ENCODE results near the gene LZIC.

The LZIC gene

DNA sequence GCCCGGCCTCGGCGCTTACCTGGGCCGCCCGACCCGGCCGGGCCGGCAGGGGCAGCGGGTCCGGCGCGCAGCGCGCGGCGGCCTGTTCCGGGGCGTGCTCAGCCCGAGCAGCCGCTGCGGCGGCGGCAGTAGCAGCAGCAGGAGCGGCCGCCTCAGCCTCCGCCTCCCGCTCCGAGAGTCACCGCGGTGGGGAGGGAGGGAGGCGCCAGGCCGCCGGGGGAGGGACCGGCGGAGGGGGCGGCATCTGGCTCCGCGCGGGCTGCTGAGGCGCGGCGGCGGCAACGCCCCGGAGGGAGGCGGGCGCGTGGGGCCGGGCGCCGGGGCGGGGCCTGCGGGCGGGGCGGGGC, 33.1 kb downstream of the LZIC start, which contains the start of gene CTNNBIP1:
CTNNBIP1 (minus strand) TSS at position 194 of the 347 bp plus-strand sequence. CDS start 38,205 bp downstream, outside the sequence.
- DNase-seq = no peak

DNA sequence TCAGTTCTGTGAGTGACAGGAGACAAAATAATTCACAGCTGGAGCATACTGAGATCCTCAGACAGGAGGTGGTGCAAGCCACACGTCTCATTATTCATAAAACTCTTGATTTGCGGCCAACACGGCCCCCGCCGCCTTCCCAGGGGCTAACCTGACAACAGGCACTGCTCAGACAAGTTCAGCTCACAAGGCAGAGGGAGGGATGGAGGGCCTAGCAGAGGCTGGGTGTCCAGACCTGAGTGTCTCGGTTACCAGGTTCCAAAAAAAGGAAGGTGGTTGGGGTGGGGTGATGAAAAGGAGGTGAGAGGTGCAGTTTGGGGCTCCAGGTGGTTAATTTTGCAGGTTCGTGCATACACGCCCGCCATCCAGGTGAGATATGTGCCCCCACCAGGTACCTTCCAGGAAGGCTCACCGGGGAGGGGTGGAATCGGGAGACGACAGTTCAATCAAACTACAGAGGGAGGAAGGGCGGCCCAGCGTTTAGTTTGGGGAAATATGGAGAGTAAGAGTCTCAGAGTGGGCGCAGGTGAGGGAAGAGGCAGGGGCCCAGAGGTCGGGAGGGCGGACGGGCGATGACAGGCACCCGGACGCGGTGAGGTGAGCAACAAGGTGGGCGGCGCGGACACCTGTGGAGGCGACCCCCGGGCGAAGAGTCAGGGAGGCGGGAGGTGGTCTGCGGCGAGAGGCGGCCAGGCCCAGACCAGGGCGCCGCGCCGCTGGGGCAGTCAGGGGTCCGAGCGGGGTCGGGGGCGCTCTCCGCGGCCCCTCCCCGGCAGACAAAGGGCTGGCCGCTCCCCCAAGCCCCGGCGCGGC, 33.8 kb downstream of the LZIC start:
- DNase-seq = no peak

DNA sequence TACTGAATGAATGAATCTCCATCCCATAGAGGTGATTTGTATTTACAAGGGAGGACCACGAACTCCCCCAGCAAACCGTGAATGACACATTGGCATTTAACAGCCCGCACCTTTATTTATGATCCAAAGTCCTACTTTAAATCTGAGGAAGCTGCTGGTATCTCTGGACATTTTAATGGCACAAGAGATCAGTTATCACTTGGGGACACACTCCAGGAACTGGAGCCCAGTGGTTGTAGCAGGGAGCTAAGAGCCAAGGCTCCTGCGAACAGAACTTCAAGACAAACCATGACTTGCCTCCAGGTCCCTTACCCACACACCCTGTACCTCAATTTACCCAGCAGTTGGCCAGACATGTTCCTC, 34.3 kb downstream of the LZIC start:
- no peak for DNase-seq

DNA sequence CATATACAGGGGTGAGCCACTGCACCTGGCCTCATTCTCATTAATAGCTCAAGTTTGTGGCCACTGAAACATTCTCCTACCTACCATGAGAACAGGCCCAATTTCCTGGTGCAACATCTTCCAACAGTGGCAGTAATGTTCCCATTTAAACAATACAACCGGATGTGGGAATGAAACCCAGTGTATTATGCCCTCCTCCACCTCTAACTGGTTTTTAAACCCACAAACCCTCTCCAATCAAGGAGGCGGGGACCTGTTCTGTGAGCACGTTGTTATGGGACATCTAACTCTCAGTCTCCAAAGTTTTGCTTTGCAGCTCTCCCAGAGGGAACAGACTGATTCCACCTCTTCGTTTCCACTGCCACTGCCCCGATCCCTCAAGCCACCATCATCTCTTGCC, 35.8 kb downstream of the LZIC start:
- DNase-seq = no peak

DNA sequence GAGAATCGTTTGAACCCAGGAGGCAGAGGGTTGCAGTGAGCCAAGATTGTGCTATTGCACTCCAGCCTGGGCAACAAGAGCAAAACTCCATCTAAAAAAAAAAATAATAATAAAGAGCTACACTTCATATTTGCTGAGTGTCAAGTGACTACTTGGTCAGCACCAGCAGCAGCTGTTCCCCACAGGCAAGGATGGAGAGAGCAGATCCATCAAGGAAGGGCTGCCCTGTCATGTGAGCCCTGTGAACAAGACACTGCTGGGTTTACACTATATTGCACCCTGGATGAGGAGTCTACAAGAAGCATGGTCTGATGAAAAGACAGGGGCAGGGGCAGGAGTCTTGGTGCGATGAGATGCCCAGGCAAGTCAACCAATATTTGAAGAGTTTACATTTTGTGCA, 36.7 kb downstream of the LZIC start:
- no peak for DNase-seq

DNA sequence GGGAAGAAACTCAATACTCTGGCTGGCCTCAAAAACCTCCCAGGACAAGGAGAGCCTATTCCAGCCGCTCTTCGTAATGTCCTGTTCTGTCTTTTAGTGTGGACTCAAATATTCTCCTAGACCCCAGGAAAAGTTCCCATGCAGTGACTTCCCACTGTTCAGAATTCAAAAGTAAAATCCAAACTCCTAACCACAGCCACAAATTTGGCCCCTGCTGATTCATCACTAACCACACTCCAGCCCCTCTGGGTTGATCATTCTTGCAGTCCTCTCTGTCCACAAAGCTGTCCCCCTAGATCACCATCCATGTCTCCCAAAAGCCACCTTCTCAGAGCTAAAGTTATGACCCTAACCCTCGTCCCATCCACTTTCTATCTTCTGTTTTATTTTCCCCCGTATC, 38.2 kb downstream of the LZIC start:
- no peak for DNase-seq

DNA sequence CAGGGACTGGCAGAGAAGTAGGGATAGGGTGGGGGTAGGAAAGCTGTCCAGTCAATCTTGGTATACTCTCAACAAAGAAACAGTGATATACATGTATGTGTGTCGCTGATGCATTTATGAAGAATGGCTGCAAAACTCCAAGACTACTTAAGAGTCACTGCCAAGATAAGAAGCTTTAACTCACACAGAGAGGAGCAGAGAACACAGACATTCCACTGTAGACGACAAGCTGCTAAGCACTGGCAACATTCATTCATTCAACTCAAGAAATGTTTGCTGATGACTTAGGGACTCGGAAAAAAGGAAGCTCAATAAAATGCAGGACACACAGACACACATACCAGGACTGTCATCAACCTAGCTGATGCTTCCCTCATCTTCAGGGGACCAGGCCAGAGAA, 38.6 kb downstream of the LZIC start:
- no peak for DNase-seq

DNA sequence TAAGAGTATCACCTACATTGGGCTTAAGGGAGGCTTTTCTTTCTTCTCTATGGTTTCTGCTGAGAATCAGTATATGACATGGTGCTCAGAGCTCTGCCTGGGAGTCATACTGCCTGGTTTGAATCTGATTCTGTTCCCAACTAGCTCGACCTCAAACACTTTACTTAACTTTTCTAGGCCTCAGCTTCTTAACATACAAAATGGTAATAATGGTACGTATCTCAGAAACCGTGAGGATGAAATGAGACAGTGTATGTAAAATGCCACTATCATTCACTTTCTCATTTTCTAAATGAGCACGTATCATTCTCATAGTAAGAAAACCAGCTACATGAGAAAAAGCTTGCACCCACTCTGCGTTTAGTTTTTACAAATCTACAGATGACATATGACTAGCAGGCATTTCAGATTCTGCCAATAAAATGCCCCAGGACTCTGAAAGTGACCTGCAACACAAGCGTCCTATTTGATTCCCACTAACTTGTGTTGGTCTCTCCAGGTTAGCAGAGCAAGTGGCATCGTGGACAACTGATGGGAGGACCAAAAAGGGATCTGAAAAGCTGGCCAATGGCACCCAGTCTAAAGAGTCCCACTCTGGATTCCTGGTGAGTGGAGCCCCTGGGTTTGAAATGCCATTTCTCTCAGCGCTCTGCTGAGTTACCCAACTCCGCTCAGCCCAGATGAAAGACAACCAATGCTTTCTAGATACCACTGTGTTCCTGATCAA, 39.2 kb downstream of the LZIC start:
- DNase-seq = no peak

DNA sequence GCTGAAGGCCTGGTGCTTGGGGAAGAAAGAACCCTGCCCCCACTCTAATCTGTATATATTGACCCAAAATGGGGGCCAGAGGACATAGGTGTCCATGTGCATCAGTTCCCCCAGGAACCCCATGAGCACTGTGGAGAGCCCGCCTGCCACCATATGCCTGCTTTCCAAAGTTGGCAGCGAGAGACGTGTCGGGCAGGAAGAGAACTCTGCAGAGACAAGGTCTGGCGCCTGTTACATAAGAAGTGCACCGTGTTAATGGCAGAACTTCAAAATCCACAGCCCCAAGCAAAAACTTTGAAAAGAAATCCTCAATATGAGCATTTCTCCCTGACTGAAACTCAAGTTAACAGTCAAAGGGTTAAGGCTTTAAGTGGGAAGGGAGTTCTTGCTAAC, 41.1 kb downstream of the LZIC start:
- DNase-seq = no peak

DNA sequence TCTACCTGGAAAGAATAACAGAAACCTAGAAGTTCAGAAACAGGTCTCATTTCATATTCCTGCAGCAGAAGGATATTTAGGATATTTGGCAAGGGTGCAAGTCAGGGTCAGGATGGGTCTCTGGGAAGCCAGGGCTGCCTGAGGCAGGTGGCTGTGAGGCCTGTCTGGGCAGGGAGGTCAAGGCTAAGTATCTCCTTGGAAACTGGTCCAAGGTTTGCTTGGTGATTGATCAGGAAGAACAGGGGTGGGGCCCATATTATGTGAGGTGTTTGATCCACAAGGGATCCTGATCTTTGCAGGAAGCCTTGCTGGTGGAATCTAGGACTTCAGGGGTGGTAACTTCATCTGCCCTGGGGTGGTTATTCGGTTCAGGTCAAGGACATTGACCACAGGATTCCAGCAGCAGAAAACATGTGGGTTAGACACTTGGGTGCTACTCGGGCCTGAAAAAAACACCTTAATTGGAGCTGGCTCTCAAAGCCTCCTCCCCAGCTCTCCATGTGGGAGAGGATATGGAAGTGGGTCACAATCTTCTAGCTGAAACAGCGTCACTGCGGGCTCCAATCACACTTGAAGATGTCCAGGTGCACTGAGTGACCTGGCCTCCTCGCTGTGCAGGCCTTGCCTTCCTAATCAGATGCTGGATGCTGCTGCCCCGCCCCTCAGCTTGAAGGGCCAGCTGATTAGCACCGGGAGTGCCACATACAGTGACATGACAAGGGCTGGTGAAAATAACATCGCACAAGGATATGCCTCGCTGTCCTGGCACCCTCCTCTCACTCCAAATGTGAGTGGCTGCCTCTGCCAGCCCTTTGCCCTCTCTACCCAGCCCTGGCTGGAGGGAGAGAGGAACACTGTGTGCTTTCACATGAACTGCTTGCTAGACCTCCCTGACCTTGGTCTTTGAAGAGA, 41.8 kb downstream of the LZIC start:
- DNase-seq = no peak

DNA sequence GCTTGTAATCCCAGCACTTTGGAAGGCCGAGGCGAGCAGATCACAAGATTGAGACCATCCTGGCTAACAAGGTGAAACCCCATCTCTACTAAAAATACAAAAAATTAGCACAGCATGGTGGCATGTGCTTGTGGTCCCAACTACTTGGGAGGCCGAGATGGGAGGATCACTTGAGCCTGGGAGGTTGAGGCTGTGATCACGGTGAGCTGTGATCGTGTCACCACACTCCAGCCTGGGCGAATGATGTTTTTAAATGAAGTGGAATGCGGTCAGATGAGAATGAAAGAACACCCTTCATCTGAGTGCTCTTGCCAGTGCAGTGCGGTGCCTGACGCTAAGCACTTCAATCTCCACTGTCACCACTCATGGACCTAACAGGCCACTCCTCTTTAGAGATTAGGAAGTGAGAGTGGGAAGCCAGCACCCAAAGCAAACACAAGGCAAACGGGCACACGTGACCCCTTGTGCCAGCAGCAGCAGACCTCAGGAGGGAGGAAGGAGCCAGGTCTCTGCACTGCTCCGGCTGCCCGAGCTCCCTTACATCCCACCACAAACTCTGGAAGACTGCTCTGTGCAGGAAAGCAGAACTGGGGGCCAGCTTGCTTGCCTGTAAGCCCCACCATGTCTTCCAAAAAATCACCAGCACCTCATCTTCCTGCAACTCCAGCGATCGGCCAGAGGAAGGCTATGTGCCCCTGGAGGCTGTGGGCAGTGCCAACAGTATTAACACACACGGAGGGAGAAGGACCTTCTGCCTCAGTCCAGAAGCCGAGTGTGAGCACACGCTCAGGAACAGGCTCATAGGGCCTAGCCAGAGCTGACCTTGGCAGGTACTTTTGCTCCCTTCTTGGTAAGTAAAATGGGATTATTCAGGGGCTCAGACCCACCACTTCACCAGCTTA, 42.8 kb downstream of the LZIC start:
- DNase-seq = no peak

DNA sequence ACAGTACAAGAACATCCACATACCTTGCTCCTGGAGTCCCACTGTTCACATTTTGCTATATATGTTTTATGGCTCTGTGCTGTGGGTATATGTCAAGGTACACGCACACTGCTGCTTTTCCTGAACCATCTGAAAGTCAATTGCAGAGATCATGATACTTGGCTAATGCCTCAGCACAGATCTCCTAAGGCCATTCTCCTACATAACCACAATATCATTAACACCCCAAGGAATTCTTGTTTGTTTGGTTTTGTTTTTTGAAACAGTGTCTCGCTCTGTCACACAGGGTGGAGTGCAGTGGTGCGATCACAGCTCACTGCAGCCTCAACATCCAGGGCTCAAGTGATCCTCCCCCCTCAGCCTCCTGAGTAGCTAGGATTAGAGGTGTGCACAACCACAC, 49.1 kb downstream of the LZIC start:
- no peak for DNase-seq

DNA sequence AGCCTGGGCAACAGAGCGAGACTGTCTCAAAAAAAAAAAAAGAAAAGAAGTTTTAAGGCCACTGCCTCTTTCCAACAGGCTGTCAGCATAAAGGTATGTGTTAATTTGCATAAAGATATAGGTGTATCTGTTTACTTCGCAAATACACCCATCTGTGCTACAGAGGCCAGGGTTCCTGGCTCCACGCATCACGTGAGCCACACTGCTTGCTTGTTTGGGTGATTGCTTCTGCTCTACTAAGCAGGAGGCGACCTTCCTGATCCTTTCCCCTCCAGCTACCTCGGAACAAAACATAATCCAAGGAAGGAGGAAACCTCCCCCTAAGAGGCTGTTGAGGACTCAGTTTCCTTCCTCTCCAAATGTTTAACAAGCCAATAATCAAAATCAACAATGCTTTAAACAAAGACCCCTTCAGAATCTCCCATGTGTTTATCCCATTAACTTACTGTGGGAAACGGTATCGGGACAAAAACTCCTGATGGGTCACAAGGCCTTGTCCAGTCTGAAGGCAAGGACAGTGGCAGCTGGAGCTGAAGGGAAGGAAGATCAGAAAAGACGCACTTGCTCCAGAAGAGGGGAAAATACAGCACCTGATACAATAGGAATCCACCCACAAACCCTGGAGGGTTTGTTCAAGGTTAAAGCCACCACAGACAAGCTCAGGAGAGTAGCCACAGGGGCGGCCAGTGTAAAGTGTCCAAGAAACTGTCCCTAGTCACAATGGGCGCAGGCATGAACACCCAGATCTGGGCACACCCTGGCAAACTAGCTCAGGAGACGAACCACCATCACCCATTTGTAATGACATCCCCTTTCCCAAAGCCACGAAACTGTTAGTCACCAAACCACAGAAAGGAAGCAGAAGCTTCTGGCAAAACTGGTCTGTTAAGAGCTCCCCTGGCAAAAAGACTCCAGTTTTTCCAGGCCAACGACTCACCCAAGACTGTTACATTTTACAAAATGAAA, 50.3 kb downstream of the LZIC start:
- DNase-seq = no peak

DNA sequence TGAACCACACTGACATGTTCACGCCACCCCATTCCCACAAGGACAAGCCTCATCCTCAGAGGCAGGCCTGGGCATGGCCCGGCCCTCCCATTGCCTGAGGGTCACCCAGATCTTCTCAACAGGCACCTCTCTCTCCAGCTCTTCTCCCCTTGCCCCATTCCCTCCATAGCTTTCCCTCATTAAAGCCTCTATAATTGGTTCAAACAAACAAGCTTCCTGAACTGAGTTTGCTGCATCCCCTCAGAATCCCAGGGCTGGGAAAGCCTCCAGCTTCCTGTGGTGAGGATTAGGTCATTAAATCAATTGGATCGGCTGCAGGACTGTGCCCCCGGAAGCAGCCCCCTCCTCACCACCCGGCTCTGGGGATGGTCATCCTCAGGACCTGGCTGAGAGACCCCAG, 52.0 kb downstream of the LZIC start:
- no peak for DNase-seq

DNA sequence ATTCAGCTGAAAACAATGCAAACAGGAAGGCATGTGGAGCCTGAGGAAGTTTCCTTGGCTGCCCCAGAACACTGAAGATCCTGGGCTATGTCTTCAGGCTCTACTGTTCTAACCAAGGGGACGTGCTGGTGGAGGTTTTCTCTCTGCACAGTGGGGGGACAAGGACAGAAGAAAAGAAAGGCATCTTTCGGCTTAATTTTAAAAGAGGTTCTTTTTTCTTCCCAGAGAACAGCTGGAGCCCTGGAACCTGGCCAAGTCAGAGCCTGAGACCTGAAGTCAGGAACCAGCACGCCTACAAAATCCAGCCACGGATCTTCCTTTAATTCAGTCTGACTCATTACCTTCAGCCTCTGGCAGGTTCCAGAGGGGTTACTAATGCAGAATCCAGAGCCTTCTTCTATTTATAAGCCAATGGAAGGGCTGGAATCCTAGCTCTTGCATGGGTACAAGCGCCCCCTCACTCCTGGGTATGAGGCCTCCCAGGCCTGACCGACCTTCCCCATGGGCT, 52.9 kb downstream of the LZIC start:
- no peak for DNase-seq

DNA sequence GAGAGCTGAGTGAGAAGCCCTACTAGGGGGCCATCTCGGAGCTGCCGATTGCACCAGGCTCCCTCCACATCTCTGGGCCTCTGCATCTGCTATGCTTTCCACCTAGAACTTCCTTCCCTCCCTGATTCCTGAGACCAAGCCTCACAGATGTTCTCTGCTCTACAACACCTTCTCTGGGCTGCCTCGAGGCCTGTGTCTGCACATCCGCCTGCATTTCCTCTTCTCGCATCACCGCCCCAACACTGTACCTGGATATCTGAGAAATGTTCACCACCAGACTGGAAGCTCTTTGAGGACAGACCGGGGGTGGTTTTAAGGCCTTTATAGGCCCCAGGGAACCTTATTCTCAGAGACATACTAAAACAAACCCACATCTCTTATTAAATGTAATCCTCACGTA, 53.8 kb downstream of the LZIC start:
- no peak for DNase-seq

DNA sequence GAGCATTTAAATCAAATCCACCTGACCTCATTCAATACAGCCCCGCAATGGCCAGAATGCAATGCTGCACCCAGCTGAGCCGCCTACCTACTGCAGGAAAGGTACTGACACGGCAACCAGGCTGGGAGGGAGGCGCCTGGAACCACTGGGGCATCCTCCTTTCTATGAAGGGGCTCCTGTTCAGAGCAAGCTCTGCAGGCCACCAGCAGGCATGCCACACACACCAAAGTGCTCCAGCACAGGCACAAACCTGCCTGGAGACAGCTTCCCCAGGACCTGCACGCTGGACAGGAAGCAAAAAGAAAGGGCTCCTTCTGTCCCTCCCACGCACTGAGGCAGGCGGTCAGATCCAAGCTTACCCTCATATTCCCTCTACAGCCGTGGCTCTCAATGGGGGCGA, 54.3 kb downstream of the LZIC start:
- DNase-seq = no peak

DNA sequence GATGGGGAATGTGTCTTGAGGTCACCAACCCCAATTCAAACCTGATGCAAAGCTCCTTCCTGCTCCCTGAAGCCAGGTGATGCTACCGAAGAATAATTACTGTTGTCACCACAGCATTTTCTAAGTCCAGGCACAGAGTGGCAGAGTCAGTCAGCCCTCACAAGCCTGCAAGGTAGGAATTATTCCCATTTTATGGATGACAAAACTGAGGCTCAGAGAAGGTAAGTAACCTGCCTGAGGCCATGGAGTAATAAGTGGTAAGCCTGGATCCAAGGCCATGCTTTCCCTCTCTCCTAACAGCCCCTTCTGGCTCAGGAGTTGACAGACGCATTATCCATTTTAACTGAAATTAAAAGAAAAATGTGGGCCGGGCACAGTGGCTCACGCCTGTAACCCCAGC, 56.1 kb downstream of the LZIC start:
- DNase-seq = no peak

DNA sequence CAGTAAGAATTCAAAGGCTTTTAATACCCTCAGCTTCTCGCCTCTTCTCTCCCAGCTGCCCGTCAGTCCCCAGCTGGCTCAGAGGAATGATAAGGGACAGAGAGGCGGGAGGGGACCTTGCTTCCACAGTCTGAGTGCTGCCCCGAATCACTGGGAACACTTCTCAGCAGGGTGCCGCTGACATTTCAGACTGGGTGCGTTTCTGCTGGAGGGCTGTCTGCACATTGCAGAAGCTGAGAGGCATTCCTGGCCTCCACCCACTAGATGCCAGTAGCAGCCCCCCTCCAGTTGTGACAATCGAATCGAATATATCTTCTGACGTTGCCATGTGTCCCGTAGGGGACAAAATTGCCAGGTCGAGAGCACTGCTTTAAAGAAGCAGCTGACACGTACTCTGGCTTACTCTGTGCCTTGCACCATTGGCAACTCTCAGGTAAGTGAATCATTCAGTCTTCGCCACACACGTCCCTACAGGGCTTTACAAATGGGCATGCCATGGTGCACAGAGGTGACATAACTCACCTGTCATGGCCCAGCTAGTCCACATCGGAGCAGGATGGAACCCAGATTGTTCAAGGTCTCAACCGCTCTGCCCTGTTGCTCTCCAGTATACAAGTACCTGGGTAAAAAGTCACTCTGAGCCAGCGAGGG, 57.0 kb downstream of the LZIC start:
- no peak for DNase-seq

DNA sequence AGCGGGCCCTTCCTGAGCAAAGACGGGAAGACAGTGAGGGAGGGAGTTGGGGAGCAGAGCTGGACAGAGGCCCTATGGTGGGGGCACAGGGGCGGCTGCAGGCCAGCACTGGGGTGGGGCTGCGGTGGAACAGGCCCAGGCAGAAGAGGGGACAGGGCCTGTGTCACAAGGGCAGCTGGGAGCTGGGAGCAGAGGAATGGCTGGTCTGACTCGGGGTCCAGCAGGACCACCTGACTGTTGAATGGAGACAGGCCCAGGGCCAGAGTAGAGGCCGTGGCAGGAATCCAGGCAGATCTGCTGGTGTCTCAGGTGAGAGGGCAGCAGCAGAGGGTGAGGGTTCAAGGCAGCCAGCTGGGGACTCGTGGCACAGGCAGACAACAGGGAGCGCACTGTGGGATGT, 58.4 kb downstream of the LZIC start:
- no peak for DNase-seq

Measured in activated gamma-delta T cell (primary cell).